Neutrophil (primary cell): ENCODE results near the gene MYO1B.

Source experiments
- H3K27ac ChIP-seq: fragments of 200-600 bp; sonication (generic); 2 replicates; pipeline ENCODE4 v1.5.1; 2016; ENCODE audit warnings: mild to moderate bottlenecking, moderate library complexity
- H3K27me3 ChIP-seq: fragments of 200-600 bp; sonication (generic); 2 replicates; pipeline ENCODE4 v1.6.0; 2016; ENCODE audit warnings: mild to moderate bottlenecking
- H3K36me3 ChIP-seq: fragments of 200-600 bp; sonication (generic); 2 replicates; pipeline ENCODE4 v1.5.1; 2017
- H3K4me1 ChIP-seq, 2 experiments: fragments of 200-600 bp in 1 of 2; sonication (generic) in 1 of 2; 1 replicate in 1 of 2; 2 replicates in 1 of 2; pipeline versions ENCODE4 v1.5.1 to v1.6.1; 2013 to 2016; ENCODE audit warnings: low read depth in 1 of 2, low read length in 1 of 2, mild to moderate bottlenecking in 1 of 2, moderate library complexity in 1 of 2; ENCODE audit not compliant: control insufficient read depth in 1 of 2, insufficient read depth in 1 of 2
- H3K4me3 ChIP-seq, 2 experiments: fragments of 200-600 bp in 1 of 2; sonication (generic) in 1 of 2; 1 replicate in 1 of 2; 2 replicates in 1 of 2; pipeline ENCODE4 v1.5.1; 2013 to 2016; ENCODE audit warnings: low read depth in 1 of 2, low read length in 1 of 2, mild to moderate bottlenecking in 1 of 2, moderate library complexity in 1 of 2
- H3K9me3 ChIP-seq: fragments of 200-600 bp; sonication (generic); 2 replicates; pipeline ENCODE4 v1.5.1; 2016
- TF ChIP-seq, protein P1 (sequence below): fragments of 200-600 bp; sonication (generic); IDR thresholded peaks from 2 replicates; pipeline ENCODE4 v1.5.1; 2016; ENCODE audit warnings: antibody characterized with exemption

The MYO1B gene

DNA sequence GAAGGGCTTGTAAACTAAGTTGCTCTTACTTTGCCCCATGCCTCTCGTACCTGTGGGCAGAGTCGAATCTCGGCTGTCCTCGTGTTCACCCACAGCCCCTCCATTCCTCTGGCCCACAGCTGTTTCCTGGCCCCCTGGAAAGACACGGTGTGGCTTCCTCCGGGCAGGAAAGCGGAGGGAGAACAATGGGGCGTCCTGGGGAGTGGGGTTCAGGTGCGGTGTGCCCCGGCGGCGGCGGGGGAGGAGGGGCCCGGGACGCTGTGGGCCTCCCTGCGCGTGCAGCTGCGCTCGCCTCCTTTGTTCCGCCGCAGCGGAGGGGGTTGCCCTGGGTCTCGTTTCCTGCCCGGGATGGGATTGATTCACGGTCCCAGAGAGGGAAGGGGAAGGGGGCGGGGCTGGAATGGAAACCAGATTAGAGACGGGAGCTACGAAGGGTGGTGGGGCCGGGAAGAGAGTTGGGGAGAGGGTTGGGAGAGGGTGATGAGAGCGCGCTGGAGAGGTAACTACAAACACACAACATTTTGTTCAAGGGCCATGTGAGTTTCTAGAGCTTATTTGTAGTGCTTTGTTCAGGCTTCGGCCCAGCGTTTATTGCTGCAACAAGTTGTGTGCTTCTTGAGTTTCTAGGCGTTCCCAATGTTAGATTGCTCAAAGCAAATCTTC, 796 bp downstream of the MYO1B start:
- H3K4me1 ChIP-seq = peaks cover 12 to 13% of the 10 kb centered on the region in 2 experiments
- no peaks in the 10 kb centered on the region for H3K36me3 ChIP-seq
- H3K4me3 ChIP-seq = peak overlapping the region; percentile 49 to 57
- no peak overlapping the region for H3K27ac ChIP-seq
- no peaks in the 10 kb centered on the region for H3K9me3 ChIP-seq
- peaks cover 79% of the 10 kb centered on the region for H3K27me3 ChIP-seq
- TF ChIP-seq, protein P1, sequence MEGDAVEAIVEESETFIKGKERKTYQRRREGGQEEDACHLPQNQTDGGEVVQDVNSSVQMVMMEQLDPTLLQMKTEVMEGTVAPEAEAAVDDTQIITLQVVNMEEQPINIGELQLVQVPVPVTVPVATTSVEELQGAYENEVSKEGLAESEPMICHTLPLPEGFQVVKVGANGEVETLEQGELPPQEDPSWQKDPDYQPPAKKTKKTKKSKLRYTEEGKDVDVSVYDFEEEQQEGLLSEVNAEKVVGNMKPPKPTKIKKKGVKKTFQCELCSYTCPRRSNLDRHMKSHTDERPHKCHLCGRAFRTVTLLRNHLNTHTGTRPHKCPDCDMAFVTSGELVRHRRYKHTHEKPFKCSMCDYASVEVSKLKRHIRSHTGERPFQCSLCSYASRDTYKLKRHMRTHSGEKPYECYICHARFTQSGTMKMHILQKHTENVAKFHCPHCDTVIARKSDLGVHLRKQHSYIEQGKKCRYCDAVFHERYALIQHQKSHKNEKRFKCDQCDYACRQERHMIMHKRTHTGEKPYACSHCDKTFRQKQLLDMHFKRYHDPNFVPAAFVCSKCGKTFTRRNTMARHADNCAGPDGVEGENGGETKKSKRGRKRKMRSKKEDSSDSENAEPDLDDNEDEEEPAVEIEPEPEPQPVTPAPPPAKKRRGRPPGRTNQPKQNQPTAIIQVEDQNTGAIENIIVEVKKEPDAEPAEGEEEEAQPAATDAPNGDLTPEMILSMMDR = no peak

DNA sequence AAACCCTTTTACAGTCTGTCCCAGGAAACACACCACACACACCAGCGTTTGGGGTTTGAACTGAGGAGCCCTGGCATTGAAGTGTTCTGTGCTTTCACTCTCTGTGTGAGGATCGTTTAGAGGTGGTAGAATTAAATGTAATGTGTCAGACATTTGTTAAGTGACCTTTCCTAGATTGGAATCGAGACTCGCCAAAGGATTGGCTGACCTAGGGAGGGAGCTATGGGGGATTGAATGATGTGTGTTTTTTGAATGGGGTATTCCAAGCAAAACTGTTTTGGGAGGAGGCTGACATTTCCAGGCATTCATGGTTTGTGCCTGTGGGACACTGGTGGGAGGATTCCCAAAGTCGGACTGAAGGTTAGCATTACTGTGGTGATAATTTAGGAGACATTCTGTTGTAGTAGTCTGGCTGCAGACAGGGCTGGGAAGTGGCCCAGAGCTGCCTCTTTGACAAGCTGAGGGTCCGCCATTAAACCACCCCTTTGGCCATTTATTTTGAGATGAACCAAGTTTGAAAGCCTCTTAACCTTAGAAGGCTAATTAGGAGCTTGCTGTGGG, 1.7 kb downstream of the MYO1B start:
- Histone ChIP-seq H3K27me3 (peaks cover 78% of the 10 kb centered on the region), H3K9me3 (no peaks in the 10 kb centered on the region), H3K4me3 (no peak overlapping the region), H3K4me1 (peaks cover 12 to 13% of the 10 kb centered on the region in 2 experiments), H3K36me3 (no peaks in the 10 kb centered on the region), H3K27ac (no peak overlapping the region)
- TF ChIP-seq, protein P1 = no peak

DNA sequence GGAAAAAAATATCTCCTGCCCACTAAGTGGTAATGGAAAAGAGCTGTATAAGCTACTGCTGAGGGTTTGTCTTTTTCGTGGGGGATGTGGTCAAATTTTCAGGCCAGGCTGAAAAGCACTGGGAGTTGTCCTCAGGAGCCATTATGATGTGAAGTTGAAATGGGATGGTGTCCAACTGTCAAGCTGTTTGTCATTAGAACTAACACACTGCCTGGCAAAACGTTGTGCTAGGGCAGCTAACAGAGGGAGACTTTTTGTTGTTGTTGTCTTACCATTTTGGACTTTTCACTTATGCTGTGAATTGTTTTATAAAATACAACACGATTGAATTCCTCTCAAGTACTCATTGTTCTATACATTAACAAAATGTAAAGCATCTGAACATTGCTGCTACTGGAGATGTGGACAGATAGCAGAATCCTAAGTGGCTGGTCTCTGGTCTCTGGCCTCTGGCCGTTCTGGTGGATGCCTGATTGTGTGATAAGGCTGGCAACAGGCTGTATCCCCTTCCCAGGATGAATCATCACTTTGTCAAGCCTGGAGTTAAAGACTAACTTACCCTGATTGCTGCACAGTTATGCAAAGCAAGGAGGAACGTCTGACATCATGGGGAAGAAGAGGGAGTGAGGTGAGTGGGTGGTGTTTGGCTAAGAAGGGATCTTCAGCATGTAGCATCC, 2.3 kb downstream of the MYO1B start:
- no peak overlapping the region for H3K27ac ChIP-seq
- no peaks in the 10 kb centered on the region for H3K36me3 ChIP-seq
- TF ChIP-seq, protein P1 = no peak
- peaks cover 72% of the 10 kb centered on the region for H3K27me3 ChIP-seq
- peaks cover 12 to 13% of the 10 kb centered on the region in 2 experiments for H3K4me1 ChIP-seq
- no peak overlapping the region for H3K4me3 ChIP-seq
- H3K9me3 ChIP-seq = no peaks in the 10 kb centered on the region

DNA sequence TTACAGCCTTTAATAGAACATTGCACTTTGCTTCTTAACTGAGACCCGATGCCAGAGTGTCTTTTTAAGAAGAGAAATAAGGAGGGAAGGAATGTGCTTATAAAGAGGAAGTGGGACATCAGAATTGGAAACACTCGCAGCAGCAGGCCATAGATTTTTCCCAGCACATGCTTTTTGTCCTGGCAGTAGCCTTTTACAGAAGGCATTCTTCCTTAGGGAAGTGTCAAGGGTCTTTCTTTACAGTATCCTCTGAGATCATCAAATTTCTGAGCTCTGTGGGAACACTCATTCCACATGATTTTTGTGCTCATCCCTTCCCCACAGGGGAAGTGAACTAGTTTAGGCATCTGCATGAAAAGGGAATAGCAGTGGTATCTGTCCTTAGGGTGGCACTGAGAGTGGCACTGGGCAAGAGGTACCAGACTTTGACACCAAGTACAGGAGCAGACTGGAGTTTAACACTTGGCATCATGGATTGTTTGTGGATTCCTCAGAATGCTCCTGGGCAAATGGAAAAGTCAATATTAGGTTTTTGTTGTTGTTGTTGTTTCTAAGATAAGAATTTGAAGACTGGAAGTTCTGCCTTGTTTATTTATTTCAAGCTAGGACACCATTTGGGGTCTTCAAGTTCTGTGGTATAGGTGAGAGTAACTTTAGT, 4.1 kb downstream of the MYO1B start:
- Histone ChIP-seq H3K9me3 (no peaks in the 10 kb centered on the region), H3K27me3 (peaks cover 54% of the 10 kb centered on the region), H3K36me3 (no peaks in the 10 kb centered on the region), H3K4me1 (peaks cover 12 to 13% of the 10 kb centered on the region in 2 experiments), H3K27ac (no peak overlapping the region), H3K4me3 (no peak overlapping the region)
- TF ChIP-seq, protein P1 = no peak

DNA sequence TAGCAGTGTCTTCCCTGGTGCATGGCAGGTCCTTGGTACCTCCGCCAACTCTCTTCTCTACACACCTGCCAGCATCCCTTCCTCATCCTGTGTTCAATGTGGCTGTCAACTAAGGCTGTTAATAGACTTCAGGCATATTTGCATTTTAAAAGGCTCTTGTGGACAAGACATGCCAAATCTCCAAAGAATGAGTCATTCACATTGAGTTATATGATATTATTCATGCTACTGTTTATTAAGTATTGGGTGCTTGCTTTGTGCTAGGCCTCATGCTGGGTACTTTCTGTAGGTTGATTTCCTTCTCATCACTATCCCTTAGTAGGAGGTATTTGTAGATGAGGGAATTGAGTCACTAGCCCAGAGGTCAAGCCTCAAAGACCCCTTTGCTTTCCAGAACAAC, 5.2 kb downstream of the MYO1B start:
- Histone ChIP-seq H3K4me3 (no peak overlapping the region), H3K27ac (no peak overlapping the region), H3K27me3 (peaks cover 43% of the 10 kb centered on the region), H3K4me1 (peaks cover 8 to 9% of the 10 kb centered on the region in 2 experiments), H3K9me3 (no peaks in the 10 kb centered on the region), H3K36me3 (no peaks in the 10 kb centered on the region)
- TF ChIP-seq, protein P1 = no peak
